Neural progenitor cell (in vitro differentiated cells): Measurements from ENCODE around the gene ARTN. TPM values are rescaled to one million over a fixed set of nuclear protein-coding genes. Genes with fewer than 3 reads are reported as not detected.

Experiments used
- DNase-seq: peaks from one replicate; pipeline ENCODE4 v3.0.0-alpha.2; 2016; ENCODE audit warnings: low spot score
- H2AFZ ChIP-seq: fragments of 200-600 bp; sonication (generic); replicated peaks from 2 replicates; pipeline ENCODE4 v1.6.1; 2016; ENCODE audit warnings: antibody characterized with exemption
- H3F3A ChIP-seq: fragments of 200-600 bp; sonication (generic); 2 replicates; pipeline ENCODE4 v1.6.1; 2016; ENCODE audit warnings: antibody characterized with exemption, low read depth
- H3K27ac ChIP-seq: fragments of 200-600 bp; sonication (generic); 2 replicates; pipeline ENCODE4 v1.5.1; 2016; ENCODE audit warnings: mild to moderate bottlenecking
- H3K27me3 ChIP-seq: fragments of 200-600 bp; sonication (generic); 2 replicates; pipeline ENCODE4 v1.6.1; 2016; ENCODE audit warnings: mild to moderate bottlenecking, moderate library complexity
- H3K36me3 ChIP-seq: fragments of 200-600 bp; sonication (generic); 2 replicates; pipeline ENCODE4 v1.5.1; 2016
- H3K4me1 ChIP-seq: fragments of 200-600 bp; sonication (generic); 2 replicates; pipeline ENCODE4 v1.6.1; 2016; ENCODE audit warnings: mixed run types
- H3K4me2 ChIP-seq: fragments of 200-600 bp; sonication (generic); 2 replicates; pipeline ENCODE4 v1.6.1; 2016
- H3K4me3 ChIP-seq: fragments of 200-600 bp; sonication (generic); 2 replicates; pipeline ENCODE4 v1.5.1; 2016
- H3K79me2 ChIP-seq: fragments of 200-600 bp; sonication (generic); 2 replicates; pipeline ENCODE4 v1.6.1; 2016; ENCODE audit warnings: low read depth
- H3K9ac ChIP-seq: fragments of 200-600 bp; sonication (generic); 2 replicates; pipeline ENCODE4 v1.6.1; 2016
- H3K9me3 ChIP-seq: fragments of 200-600 bp; sonication (generic); 2 replicates; pipeline ENCODE4 v1.5.1; 2016; ENCODE audit warnings: low read depth
- H4K20me1 ChIP-seq: fragments of 200-600 bp; sonication (generic); 2 replicates; pipeline ENCODE4 v1.6.1; 2016; ENCODE audit warnings: low read depth
- H3K27ac Mint-ChIP-seq: 3 replicates; pipeline ENCODE4 v1.8.0; 2021; ENCODE audit warnings: mixed read lengths
- H3K27me3 Mint-ChIP-seq: 2 replicates; pipeline ENCODE4 v1.8.0; 2022; ENCODE audit warnings: low read depth, mild to moderate bottlenecking, inconsistent platforms, moderate library complexity, mixed read lengths; ENCODE audit not compliant: insufficient read depth
- H3K36me3 Mint-ChIP-seq: 3 replicates; pipeline ENCODE4 v1.8.0; 2021; ENCODE audit warnings: mixed read lengths
- H3K4me1 Mint-ChIP-seq: 3 replicates; pipeline ENCODE4 v1.8.0; 2021; ENCODE audit warnings: mixed read lengths
- H3K4me3 Mint-ChIP-seq: 3 replicates; pipeline ENCODE4 v1.8.0; 2021; ENCODE audit warnings: mild to moderate bottlenecking, moderate library complexity, mixed read lengths
- H3K9me3 Mint-ChIP-seq: 3 replicates; pipeline ENCODE4 v1.8.0; 2020; ENCODE audit warnings: mixed read lengths
- CTCF ChIP-seq: fragments of 200-600 bp; sonication (generic); IDR thresholded peaks from 2 replicates; pipeline ENCODE4 v1.5.1; 2017; ENCODE audit warnings: antibody characterized with exemption, mild to moderate bottlenecking
- EZH2 ChIP-seq: fragments of 200-600 bp; sonication (generic); IDR thresholded peaks from 2 replicates; pipeline ENCODE4 v1.6.1; 2017; ENCODE audit warnings: antibody characterized with exemption, mild to moderate bottlenecking, moderate library complexity
- EZH2phosphoT487 ChIP-seq: fragments of 200-600 bp; sonication (generic); IDR thresholded peaks from 2 replicates; pipeline ENCODE4 v1.6.1; 2017; ENCODE audit warnings: antibody characterized with exemption
- total RNA-seq: library from RNA; depleted of rRNA; stranded (reverse); fragments of >200 nt; gene quantifications from 2 replicates; pipeline ENCODE4 v1.2.3, GENCODE V29; 2015; ENCODE audit warnings: low replicate concordance

Gene ARTN
- total RNA-seq, 1 donor from 2014 or later: 4.1 TPM

GRCh38 chr1:43936431-43937151, 3.0 kb downstream of the ARTN start:
- Histone ChIP-seq H3K4me2 (peak overlapping the region; percentile 84), H3K4me1 (peaks cover 30% of the 10 kb centered on the region), H4K20me1 (peaks cover 38% of the 10 kb centered on the region), H2AFZ (peak overlapping the region; percentile 96), H3K79me2 (no peaks in the 10 kb centered on the region), H3K27ac (no peak overlapping the region), H3K9me3 (no peaks in the 10 kb centered on the region), H3K36me3 (no peaks in the 10 kb centered on the region), H3K4me3 (peak overlapping the region; percentile 60), H3K9ac (no peak overlapping the region), H3F3A (peaks cover 26% of the 10 kb centered on the region), H3K27me3 (peaks cover 65% of the 10 kb centered on the region)
- TF ChIP-seq EZH2: peak; percentile 47
- peak; percentile 30 for TF ChIP-seq CTCF
- no peak for TF ChIP-seq EZH2phosphoT487
- H3K9me3 Mint-ChIP-seq: no peaks in the 10 kb centered on the region
- no peak overlapping the region for H3K27ac Mint-ChIP-seq
- peaks cover 35% of the 10 kb centered on the region for H3K27me3 Mint-ChIP-seq
- no peaks in the 10 kb centered on the region for H3K36me3 Mint-ChIP-seq
- peak; percentile 80 for DNase-seq
- peak overlapping the region; percentile 77 for H3K4me3 Mint-ChIP-seq
- H3K4me1 Mint-ChIP-seq: peaks cover 29% of the 10 kb centered on the region

DNA sequence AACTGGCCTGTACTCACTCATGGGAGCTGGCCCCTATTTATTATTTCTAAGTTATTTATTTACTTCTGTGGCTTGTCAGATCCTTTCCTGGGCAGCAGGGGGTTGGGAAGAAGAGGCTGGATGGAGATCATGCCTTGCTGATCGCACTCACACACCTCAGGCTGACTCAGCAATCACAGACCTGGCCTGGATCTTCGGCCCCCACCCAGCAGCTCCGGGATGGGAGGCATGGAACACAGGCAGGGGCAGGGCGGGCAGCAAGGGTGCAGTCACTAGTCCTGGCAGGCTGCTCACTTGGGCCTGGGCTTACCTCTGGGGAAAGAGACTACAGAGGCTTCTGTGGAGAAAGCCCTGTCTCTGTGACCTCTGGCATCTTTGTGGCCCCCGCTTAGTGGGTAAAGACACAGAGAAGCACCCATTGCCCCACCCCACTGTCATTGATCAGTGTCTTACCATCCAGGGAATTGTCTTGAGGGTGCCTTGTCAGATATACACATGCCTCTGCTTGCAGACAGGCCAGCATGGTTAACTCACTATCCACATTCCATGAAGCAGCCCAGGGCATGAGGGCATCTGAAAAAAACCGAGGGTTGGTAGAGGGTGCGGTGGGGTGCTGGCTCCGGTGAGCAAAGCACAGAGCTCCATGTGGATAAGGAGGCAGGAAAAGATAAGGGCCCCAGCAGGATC, 3.7 kb downstream of the ARTN start:
- no peaks in the 10 kb centered on the region for H3K36me3 ChIP-seq
- no peak for DNase-seq
- H3F3A ChIP-seq: peaks cover 26% of the 10 kb centered on the region
- no peak for TF ChIP-seq EZH2
- TF ChIP-seq CTCF: no peak
- no peak for TF ChIP-seq EZH2phosphoT487
- no peak overlapping the region for H3K4me2 ChIP-seq
- H3K4me1 ChIP-seq: peaks cover 30% of the 10 kb centered on the region
- H3K9ac ChIP-seq: no peak overlapping the region
- H3K27me3 Mint-ChIP-seq: peaks cover 35% of the 10 kb centered on the region
- no peaks in the 10 kb centered on the region for H3K36me3 Mint-ChIP-seq
- H3K27me3 ChIP-seq: peaks cover 57% of the 10 kb centered on the region
- no peaks in the 10 kb centered on the region for H3K9me3 Mint-ChIP-seq
- H3K4me1 Mint-ChIP-seq: peaks cover 29% of the 10 kb centered on the region
- H3K27ac Mint-ChIP-seq: no peak overlapping the region
- no peak overlapping the region for H2AFZ ChIP-seq
- H3K4me3 Mint-ChIP-seq: peak overlapping the region; percentile 77
- no peak overlapping the region for H3K4me3 ChIP-seq
- peaks cover 37% of the 10 kb centered on the region for H4K20me1 ChIP-seq
- H3K9me3 ChIP-seq: no peaks in the 10 kb centered on the region
- H3K79me2 ChIP-seq: no peaks in the 10 kb centered on the region
- no peak overlapping the region for H3K27ac ChIP-seq

DNA sequence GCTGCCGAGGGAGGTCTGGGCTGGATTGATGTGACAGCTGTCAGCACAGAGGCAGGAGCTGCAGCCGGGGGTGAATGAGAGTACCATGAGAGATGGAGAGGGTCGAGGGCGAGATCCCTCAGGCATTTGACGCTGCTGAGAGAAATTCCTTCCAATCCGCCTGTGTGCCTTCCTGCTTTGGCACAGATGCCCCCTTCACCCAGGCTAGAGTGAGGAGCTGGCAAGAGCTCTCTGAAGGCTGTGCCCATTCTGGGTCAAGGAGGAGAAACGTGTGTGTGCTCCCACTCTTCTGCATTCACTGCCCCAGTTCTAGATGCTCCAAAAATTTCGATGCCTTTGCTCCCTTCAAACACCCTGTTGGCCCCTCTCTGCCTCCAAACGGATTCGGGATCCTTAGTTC, 4.8 kb downstream of the ARTN start:
- no peaks in the 10 kb centered on the region for H3K36me3 Mint-ChIP-seq
- DNase-seq: no peak
- H3K4me1 Mint-ChIP-seq: peaks cover 18% of the 10 kb centered on the region
- Histone ChIP-seq H3K4me3 (no peak overlapping the region), H3F3A (peaks cover 20% of the 10 kb centered on the region), H3K27me3 (peaks cover 47% of the 10 kb centered on the region), H3K4me2 (no peak overlapping the region), H4K20me1 (peaks cover 29% of the 10 kb centered on the region), H3K36me3 (no peaks in the 10 kb centered on the region), H3K27ac (no peak overlapping the region), H2AFZ (no peak overlapping the region), H3K4me1 (peaks cover 26% of the 10 kb centered on the region), H3K79me2 (no peaks in the 10 kb centered on the region), H3K9me3 (no peaks in the 10 kb centered on the region), H3K9ac (no peak overlapping the region)
- H3K9me3 Mint-ChIP-seq: no peaks in the 10 kb centered on the region
- H3K4me3 Mint-ChIP-seq: peak overlapping the region; percentile 8
- no peak for TF ChIP-seq EZH2
- TF ChIP-seq CTCF: no peak
- TF ChIP-seq EZH2phosphoT487: no peak
- peaks cover 31% of the 10 kb centered on the region for H3K27me3 Mint-ChIP-seq
- no peak overlapping the region for H3K27ac Mint-ChIP-seq
